ENCODE data around the gene MSANTD3. TPM values are rescaled to one million over a fixed set of nuclear protein-coding genes. Genes with fewer than 3 reads are reported as not detected.

The MSANTD3 gene
- total and polyA plus RNA-seq, 2 of the 13 experiments (the other 11 are each of a cell fraction or from before 2014, with no cell fraction given): 10.1 to 19.2 TPM

DNA sequence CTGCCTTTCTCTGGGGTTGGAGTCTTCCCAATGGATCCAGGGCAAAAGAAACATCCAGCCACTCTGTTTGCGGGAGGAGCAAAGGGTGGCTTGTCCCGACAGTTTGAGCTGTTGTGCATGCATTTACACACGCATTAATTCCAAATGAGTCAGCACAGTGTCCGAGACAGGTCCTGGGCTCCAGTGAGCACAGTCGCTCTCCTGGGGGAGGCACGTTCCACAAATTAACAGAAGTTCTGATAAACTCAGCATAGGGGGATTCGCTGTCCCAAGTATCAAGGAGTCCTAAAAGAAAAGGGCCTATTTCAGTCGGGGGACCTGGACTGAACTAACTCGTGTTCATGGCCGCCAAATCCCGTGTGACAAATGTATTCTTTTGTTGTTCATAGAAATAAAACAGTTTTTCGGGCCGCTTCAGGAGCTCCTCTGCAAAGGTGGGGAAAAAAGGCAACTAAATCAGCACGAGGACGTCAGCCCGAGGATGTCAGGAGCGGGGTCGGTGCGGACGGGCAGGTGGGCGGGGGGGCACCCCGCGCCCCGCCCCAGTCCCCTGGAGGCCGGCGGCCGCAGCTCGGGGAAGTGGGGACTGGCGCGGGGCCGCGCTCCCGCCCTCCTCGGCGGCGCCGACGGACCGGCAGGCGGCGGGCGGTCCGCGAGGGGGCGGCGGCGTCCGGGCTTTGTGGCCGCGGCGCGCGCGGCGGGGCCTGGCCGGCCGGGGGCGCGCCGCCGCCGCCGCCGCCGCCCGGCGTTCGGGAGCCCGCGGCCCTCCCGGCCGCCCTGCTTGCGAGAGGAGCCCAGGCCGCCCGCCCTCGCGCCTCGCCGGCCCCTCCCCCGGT, at the start of gene MSANTD3 (continued):
- TF ChIP-seq ZNF18 (CRISPR knock-in tag; IDR thresholded peaks at IDR 0.05; ENCODE audit: insufficient replicate concordance) (no peak), SCMH1 (CRISPR knock-in tag; IDR thresholded peaks at IDR 0.05; ENCODE audit: borderline replicate concordance) (no peak), KDM1A (CRISPR knock-in tag; IDR thresholded peaks at IDR 0.05) (no peak), POLR2A (IDR thresholded peaks at IDR 0.05; ENCODE audit: insufficient read depth in 1 of 2, low read depth in 2 of 2, low read length in 2 of 2) (peak; percentile 50 to 79), ATRX (CRISPR knock-in tag; IDR thresholded peaks at IDR 0.05; ENCODE audit: borderline replicate concordance) (no peak), ZNF549 (CRISPR knock-in tag; IDR thresholded peaks at IDR 0.05) (no peak), TOE1 (CRISPR knock-in tag; IDR thresholded peaks at IDR 0.05) (no peak), ZSCAN22 (CRISPR knock-in tag; IDR thresholded peaks at IDR 0.05) (no peak), CBX2 (IDR thresholded peaks at IDR 0.05; ENCODE audit: low read depth, low read length) (no peak), CBX2 (CRISPR knock-in tag; IDR thresholded peaks at IDR 0.05; ENCODE audit: low read depth) (no peak), ETV6 (CRISPR knock-in tag; conservative IDR thresholded peaks at IDR 0.05) (no peak), NFAT5 (CRISPR knock-in tag; IDR thresholded peaks at IDR 0.05) (no peak)
- TF ChIP-seq, protein P1, sequence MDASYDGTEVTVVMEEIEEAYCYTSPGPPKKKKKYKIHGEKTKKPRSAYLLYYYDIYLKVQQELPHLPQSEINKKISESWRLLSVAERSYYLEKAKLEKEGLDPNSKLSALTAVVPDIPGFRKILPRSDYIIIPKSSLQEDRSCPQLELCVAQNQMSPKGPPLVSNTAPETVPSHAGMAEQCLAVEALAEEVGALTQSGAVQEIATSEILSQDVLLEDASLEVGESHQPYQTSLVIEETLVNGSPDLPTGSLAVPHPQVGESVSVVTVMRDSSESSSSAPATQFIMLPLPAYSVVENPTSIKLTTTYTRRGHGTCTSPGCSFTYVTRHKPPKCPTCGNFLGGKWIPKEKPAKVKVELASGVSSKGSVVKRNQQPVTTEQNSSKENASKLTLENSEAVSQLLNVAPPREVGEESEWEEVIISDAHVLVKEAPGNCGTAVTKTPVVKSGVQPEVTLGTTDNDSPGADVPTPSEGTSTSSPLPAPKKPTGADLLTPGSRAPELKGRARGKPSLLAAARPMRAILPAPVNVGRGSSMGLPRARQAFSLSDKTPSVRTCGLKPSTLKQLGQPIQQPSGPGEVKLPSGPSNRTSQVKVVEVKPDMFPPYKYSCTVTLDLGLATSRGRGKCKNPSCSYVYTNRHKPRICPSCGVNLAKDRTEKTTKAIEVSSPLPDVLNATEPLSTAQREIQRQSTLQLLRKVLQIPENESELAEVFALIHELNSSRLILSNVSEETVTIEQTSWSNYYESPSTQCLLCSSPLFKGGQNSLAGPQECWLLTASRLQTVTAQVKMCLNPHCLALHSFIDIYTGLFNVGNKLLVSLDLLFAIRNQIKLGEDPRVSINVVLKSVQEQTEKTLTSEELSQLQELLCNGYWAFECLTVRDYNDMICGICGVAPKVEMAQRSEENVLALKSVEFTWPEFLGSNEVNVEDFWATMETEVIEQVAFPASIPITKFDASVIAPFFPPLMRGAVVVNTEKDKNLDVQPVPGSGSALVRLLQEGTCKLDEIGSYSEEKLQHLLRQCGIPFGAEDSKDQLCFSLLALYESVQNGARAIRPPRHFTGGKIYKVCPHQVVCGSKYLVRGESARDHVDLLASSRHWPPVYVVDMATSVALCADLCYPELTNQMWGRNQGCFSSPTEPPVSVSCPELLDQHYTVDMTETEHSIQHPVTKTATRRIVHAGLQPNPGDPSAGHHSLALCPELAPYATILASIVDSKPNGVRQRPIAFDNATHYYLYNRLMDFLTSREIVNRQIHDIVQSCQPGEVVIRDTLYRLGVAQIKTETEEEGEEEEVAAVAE (CRISPR knock-in tag; IDR thresholded peaks at IDR 0.05; ENCODE audit: borderline replicate concordance): no peak
- TF ChIP-seq, protein P2, sequence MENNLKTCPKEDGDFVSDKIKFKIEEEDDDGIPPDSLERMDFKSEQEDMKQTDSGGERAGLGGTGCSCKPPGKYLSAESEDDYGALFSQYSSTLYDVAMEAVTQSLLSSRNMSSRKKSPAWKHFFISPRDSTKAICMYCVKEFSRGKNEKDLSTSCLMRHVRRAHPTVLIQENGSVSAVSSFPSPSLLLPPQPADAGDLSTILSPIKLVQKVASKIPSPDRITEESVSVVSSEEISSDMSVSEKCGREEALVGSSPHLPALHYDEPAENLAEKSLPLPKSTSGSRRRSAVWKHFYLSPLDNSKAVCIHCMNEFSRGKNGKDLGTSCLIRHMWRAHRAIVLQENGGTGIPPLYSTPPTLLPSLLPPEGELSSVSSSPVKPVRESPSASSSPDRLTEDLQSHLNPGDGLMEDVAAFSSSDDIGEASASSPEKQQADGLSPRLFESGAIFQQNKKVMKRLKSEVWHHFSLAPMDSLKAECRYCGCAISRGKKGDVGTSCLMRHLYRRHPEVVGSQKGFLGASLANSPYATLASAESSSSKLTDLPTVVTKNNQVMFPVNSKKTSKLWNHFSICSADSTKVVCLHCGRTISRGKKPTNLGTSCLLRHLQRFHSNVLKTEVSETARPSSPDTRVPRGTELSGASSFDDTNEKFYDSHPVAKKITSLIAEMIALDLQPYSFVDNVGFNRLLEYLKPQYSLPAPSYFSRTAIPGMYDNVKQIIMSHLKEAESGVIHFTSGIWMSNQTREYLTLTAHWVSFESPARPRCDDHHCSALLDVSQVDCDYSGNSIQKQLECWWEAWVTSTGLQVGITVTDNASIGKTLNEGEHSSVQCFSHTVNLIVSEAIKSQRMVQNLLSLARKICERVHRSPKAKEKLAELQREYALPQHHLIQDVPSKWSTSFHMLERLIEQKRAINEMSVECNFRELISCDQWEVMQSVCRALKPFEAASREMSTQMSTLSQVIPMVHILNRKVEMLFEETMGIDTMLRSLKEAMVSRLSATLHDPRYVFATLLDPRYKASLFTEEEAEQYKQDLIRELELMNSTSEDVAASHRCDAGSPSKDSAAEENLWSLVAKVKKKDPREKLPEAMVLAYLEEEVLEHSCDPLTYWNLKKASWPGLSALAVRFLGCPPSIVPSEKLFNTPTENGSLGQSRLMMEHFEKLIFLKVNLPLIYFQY (CRISPR knock-in tag; IDR thresholded peaks at IDR 0.05; ENCODE audit: borderline replicate concordance): no peak
